TTC549 (cell line): ENCODE data around the gene TMCC1.
"Not testable (repeated sequence)": the region's sequence is repeated elsewhere in the genome, so short reads cannot be mapped to it uniquely, and the experiment has no call there.

ENCODE experiments used
- FAIRE-seq: peaks from 2 replicates; lab custom pipeline; 2012; peaks lifted over from hg19 to GRCh38; lab: Jason Lieb, UNC

Gene TMCC1

DNA sequence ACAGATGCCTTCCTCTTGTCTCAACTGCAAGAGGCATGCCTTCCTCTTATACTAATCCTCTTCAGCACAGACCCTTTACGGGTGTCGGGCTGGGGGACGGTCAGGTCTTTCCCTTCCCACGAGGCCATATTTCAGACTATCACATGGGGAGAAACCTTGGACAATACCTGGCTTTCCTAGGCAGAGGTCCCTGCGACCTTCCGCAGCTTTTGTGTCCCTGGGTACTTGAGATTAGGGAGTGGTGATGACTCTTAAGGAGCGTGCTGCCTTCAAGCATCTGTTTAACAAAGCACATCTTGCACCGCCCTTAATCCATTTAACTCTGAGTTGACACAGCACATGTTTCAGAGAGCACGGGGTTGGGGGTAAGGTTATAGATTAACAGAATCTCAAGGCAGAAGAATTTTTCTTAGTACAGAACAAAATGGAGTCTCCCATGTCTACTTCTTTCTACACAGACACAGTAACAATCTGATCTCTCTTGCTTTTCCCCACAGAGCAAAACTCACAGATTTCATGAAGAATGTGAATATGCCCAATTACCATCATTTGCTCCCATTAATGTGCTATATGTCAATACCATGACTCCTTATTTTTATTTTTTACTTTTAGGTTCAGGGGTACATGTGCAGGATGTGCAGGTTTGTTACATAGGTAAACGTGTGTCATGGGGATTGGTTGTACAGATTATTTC, 251.8 kb downstream of the TMCC1 start:
- not testable (repeated sequence) for FAIRE-seq

DNA sequence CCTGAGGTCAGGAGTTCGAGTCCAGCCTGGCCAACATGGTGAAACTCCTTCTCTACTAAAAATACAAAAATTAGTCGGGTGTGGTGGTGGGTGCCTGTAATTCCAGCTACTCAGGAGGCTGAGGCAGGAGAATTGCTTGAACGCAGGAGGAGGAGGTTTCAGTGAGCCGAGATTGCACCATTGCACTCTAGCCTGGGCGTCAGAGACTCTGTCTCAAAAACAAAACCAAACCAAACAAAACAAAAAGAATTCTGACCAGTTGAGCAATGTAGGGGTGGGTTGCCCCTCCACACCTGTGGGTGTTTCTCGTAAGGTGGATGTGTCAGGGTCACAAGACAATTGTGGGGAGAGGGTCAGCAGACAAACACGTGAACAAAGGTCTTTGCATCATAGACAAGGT, 252.5 kb downstream of the TMCC1 start:
- FAIRE-seq: not testable (repeated sequence)

DNA sequence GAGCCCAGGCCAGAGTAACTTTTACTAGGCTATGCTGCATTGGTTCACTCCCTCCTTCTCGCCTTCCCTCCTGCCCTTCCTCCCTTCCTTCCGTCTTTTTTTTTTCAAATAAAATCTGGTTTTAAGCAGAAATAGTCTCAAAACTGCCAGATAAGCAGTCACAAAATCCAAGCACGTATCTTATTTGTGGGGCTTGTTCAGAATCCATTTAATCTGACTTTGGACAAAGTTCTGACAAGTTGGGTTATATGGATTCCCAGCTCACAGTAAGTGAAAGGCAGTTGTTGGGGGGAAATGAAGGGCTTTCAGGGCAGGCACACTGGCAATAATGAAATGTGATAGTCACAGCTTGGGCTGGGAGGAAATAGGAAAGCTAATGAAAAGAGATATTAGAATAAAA, 255.0 kb downstream of the TMCC1 start:
- FAIRE-seq: no peak

DNA sequence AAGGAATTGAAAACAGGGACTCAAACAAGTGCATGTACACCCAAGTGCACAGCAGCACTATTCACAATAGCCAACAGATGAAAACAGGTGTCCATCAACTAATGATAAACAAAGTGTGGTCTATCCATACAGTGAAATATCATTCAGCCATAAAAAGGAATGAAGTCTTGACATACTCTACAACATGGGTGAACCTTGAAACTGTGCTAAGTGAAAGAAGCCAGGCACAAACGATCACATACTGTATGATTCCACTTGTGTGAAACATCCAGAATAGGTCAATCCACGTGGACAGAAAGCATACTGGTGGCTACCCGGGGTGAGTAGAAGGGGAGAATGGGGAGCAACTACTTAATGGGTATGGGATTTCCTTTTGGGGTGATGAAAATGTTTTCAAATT, 257.4 kb downstream of the TMCC1 start:
- no peak for FAIRE-seq

DNA sequence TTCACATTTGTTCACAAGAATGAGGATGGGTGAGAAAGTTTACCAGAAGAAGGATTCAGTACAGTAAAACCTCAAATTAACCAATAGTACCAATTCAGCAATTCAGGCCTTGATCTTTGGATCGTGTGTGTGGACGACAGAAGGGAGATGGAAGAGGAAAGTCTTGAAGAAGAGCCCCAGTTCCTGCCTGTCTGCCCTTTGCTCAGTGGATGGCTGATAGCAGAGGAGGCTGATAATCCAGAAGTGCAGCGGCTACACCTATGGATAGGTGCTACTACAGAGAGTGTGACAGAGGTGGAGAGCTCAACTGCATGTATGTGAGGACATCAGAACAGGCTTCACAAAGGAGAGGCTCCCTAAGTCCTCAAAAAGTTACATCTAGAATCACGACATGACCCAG, 257.9 kb downstream of the TMCC1 start:
- FAIRE-seq: no peak

DNA sequence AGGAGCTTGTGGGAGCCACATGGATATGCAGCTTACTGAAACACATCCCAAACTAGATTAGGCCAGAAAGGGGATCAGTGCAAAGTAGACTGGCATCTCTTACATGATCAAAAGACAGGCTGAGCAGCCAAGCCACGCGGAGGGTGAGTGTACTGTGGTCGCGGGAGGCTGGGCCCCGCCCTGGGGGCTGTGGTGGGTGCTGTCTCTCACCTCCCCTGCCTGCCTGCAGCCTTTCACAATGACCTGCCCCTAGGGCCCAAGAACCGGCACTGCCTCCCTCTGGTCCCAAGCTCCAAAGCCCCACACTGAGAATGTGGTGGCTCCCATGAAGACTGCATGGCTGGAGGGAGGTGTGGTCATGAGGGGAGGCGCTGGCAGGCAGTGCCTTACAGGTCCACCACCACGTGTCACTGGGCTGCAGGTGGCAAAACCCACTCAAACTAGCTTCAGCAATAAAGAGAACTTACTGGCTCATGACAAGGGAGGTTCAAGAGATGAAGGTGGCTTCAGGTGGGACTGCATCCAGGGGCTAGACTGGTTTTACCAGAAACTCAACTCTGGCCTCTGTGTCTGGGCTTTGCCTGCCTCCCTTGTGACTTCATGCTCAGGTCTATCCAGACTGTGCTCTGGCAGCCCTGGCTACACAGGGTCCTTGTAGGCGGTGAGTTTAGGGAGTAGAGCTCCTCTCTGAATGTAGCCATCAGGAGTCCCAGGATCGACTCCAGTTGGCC, 259.6 kb downstream of the TMCC1 start:
- no peak for FAIRE-seq

DNA sequence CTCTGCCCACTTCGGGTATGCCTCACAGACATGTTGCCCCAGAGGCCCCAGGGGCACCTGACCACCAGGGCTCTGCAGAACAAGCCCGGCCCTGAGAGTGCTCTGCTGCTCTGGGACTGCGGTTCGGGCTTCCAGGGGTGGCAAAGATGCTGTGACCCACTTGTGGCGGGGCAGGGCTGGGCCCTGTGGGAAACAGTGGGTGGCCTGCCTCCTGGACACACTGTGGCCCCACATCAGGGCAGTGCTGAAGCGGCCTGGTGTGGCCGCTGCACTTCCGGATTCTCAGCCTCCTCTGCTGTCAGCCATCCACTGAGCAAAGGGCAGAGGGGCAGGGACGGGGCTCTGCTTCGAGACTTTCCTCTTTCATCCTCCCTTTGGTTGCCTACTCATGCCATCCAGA, 260.5 kb downstream of the TMCC1 start:
- FAIRE-seq: no peak

DNA sequence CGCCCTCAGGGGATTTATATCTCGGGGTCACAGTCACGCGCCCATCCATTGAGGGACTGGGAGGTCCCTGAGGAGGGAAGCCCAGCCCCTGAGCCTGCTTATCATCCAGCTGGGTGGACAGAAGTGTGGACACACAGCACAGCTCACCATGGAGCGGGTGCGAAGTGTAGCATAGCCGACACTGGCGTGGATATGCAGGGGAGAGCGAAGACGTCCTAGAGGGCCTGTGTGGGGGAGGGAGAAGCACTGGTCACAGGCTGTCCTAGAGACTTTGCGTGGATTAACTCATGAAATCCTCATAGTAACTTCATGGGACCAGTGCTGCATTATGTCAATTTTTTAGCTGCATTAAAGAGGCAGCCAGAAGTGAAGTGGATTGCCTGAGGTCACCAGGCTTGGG, 261.0 kb downstream of the TMCC1 start:
- FAIRE-seq: no peak

DNA sequence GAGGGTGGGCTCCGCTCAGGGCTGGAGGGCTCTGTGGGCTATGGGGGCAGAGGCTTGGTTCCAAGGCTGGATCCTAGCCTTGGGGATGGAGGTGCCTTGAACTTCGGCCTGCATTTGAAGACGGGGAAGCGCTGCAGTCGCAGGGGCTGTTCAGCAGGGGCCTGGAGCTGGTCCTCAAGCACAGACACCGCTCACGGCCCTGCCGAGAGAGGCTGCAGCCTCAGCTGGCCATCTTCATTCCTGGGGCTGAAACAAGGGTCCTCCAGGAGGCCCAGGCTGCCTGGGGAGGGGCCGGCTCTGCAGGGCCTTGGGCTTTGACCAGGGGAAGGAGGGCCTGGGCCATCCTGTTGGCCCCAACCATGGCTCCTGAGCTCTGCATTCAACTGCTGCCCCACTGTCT, 261.5 kb downstream of the TMCC1 start:
- no peak for FAIRE-seq

DNA sequence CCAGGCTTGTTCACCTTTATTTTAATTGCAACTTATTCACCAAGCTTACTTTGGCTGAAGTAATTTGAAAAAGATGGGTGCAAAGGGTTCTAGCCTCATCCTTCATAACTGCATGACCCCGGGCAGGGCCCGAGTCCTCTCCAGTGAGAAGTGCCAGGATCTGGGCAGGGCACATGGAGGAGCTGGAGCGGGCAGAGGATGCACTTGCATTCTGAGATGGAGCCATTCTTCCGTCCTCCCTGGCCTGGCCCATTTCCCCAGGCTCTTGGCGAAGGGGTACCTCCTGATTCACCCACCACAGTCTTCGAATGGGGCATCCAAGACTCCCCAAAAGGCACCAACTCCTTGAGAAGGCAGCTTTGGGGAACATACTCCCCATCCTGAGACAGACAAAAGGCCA, 264.5 kb downstream of the TMCC1 start:
- FAIRE-seq: no peak

DNA sequence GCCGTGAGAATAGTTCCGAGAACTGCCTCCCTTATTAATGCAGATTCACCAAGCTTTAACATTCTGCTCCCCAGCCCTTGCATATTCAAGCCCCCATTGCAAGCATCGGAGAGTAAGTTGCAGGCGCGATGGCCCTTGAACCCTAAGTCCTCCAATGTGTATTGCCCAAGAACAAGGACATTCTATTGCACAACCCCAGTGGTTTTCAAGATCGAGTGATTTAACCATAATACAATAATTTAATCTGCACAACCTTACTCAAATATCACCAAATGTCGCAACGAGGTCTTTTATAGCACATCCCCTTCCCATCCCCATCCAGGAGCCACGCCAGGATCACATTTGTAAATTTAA, 265.4 kb downstream of the TMCC1 start:
- FAIRE-seq: no peak

DNA sequence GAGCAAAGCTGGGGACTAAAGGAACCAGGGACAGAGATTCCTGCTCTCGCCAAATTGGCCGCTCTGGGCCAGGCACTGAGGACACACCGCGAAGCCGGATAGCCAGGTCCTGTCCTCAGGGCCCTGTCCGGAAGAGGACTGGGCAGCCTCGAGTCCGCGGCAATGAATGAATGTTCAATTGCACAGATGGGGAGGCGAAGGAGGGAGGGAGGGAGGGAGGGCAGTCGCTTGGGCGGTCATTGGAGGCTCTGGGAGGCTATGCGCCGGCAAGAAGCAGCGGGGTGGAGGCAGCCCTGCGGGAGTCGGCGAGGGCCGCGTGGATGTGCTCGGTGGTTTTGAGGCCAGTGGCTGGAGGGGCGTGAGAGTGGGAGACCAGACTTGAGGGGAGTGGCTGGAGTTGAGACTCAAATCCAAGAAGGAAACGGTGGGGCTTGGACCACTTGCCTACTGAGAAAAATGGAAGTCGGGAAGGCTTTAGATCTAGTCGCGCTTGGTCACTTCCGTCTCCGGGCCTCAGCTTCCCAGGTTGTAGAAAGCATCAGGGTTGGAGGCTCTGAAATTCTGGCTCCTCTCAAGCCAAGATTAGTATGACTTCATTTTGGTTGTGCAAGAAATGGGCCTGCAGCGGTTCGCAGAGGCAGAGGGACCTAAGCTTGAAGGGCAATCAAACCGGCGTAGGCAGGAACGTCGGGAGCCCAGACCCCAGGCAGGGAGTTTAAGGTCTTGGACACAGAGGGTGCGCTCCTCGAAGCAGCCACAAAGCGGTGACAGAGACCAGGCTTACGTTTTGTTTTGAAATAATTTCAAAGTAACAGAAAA, 266.0 kb downstream of the TMCC1 start:
- FAIRE-seq: peak; percentile 48

DNA sequence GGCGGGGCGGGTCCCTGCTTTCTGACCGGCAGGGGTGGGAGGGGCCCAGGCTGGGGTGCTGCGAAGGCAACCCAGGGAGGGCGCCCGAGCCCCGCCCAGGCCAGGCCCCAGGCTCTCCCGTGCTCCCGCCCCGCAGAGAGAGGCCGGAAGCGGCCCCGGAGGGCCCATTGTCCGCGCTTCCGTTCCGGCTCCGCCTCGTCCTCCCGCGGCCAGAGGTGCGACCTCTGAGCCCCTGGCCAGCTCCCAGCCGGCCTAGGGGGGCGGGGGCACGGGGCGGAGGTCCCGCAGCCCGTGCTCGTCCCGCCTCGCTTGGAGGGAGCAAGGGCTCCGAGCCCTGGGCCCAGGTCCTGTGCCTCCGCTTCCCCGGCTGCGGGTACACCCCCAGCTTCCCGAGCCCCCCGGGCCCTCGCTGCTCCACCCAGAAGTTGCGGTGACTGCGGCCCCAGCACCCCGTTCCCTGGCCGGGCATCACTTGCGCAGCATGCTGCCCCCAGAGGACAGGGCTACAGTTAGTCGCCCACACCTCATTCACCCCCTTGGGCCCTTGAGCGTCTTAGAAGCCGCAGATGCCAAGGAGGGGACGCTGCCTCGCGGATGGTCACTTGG, 266.7 kb downstream of the TMCC1 start:
- FAIRE-seq: no peak

DNA sequence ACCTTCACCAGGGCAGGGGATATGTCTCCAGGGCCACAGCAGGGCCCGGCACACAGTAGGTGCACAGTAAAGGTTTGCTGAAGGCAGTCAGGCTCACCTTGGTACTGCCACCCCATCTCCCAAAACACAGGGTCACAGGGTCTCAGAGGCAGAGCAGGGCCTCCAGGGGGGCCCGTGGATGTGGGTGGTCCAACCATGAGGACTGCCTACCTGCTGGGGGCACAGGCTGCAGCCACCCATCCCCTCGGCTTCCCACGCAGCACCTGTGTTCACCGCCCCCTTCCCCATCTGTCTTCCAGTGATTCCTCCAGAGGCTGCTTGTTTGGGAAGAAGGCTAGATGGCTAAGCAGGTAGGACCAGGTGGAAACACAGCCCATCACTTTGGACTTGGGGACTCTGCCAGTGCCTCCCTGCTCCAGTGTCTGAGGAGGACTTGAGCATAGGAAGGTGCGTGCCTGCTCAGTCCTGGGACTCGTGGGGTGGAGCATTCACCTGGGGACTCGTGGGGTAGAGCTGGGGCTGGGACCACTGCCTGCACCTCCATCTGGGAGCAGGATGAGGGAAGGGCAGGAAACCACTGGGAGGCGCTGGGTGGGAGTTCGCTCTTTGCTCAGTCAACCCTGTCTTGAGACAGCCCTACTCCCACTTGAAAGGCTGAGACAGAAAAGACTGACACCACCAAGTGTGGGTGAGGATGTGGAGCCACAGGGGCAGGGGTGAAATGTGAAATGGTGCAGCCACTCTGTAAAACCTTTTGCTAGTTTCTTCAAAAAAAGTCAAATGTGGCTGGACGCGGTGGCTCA, 268.2 kb downstream of the TMCC1 start:
- FAIRE-seq: no peak

DNA sequence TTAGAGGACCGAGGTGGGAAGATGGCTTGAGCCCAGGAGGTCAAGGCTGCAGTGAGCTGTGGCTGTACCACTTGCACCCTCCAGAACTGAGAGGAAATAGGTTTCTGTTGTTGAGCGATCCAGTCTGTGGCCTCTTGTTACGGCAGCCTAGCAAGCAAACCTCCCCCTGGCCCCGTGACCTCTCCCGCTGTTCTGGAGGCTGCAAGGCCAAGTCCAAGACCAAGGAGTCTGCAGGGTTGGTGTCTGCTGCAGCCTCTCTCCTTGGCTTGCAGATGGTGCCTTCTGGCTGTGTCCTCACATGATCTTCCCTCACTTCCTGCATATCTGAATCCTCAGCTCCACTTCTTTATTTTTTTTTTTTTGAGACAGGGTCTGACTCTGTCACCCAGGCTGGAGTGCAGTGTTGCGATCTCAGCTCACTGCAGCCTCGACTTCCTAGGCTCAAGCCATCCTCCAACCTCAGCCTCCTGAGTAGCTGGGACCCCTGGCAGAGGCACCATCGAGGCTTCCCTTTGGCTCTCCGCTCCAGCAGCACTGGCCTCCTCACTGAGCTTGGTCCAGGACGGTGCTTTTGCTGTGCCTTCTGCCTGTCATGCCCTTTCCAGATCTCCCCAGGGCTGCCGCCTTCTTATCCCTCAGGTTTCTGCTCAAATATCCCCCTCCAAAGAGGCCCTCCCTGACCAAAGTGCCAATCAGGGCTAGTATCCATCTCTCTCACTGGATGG, 269.0 kb downstream of the TMCC1 start:
- FAIRE-seq: no peak

DNA sequence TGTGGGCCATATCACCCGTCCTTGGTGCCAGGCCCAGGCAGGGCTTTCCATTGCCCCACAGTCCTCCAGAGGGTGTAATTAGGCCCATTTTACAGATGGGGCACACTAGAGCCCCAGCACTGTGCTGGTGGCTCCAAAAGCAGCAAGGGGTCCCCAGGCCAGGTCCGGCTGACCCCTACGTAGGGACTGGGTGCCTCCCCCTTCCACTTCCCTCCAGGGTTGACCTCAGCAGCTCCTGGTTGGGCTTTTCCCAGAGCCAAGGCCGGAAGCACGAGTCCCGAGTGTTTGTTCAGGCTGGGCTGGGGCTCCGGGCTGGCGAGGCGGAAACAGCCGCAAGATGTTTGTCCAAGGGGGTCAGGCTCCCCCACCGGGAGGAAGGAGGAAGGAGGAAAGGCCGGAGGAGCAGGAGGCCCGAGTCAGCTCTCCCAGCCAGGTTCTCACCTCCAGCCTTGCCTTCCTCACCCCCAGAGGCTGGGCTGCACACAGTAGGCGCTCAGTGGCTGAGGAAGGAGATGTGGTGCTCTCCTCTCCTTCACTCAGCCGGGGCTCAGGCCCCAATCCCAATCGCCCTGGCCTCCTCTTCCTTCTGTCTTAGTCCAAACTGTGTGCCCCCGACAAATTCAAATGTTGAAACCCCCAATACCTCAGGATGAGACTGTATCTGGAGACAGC, 269.9 kb downstream of the TMCC1 start:
- FAIRE-seq: no peak

DNA sequence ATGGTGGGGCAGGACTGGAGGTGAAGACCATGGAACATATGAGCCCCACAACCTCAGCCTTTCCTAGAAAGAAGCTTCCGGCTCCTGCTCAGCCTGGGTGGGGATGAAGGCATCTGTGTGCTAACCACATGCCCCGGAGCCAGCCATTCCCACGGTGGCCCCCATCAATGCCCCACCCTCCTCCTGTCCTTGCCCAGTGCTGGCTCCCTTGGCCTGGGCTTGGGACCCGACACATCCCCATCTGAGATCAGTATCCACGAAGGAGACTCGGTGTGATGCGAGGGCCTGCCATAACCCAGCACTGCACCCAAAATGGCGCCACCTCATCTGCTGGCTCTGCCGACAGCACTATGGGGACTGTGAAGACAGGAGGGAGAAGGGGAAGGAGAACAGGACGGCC, 270.6 kb downstream of the TMCC1 start:
- no peak for FAIRE-seq

DNA sequence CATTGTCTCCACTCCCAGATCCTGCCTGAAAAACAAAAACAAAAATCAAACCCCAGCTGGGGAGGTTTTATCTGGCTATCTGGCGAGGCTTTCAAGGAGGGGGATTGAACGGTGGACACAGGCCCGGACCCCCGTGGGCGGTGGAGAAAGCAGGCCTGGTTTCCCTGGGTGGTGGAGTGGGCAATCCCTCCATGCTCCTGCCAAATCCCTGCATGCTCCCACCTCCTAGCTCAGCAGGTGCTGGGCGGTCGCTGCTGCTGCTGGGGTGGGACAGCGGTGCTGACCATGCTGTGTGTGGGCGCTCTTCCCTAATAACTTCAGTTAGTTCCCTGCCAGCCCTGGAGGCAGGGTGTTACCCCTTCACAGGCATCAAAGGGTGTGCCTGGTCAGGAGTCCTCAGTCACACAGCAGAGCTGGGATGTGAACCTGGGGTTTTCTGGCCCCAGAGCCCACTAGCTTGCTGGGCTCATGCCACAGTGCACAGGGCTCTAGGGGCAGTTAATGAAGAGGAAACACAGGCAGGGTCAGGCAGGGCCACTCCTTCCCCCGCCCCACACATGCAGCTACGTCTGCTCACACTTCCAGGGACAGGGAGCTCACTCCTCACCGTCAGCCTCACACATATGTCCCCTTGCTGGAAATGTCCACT, 271.2 kb downstream of the TMCC1 start:
- no peak for FAIRE-seq

DNA sequence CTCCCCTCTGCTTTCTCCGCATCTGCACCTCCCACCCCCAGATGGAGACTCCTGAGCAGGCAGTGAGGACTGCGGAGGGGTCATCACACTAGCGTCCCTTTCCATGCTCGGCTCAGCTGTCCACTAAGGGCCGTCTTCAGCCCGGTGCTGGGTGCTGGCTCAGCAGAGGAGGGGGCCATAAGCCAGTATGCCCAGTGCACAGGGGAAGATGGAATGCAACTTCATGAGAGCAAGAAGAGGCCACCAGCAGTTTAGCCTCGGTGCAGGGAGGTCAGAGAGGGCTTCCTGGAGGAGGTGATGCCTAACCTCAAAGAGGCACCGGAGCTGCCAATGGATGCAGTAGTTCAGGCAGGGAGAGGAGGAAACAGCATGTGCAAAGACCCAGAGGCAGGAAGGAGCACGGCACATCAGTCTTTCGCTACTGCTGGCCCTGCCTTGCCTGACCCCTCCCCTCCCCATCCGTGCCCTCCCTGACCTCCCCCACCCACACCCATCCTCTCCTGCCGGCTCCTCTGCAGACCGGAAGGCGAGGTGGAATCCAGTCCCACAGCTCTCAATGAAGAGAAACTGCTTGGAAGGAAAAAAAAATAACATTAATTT, 271.8 kb downstream of the TMCC1 start:
- no peak for FAIRE-seq
